Muscle layer of colon (tissue), 2 donors: ENCODE measurements around the gene RTN4R.
"Not testable (repeated sequence)": the region's sequence is repeated elsewhere in the genome, so short reads cannot be mapped to it uniquely, and the experiment has no call there.

Experiments used
- H3K27ac ChIP-seq: one replicate; pipeline ENCODE4 v1.7.0; 2013; ENCODE audit warnings: low read depth, mild to moderate bottlenecking, low read length, moderate library complexity
- H3K27me3 ChIP-seq, 2 donors: one replicate each; pipeline ENCODE4 v1.7.0; 2013; ENCODE audit warnings: low read length in 2 of 2, mild to moderate bottlenecking in 2 of 2; ENCODE audit not compliant: insufficient read depth in 2 of 2, control insufficient read depth in 1 of 2
- H3K36me3 ChIP-seq: one replicate; pipeline ENCODE4 v1.7.0; 2013; ENCODE audit warnings: mild to moderate bottlenecking, low read length; ENCODE audit not compliant: insufficient read depth
- H3K4me1 ChIP-seq: one replicate; pipeline ENCODE4 v1.7.0; 2013; ENCODE audit warnings: mild to moderate bottlenecking, low read length; ENCODE audit not compliant: insufficient read depth
- H3K4me3 ChIP-seq, 2 donors: one replicate each; pipeline ENCODE4 v1.7.0; 2013; ENCODE audit warnings: low read length in 2 of 2, low read depth in 1 of 2, mild to moderate bottlenecking in 1 of 2, moderate library complexity in 1 of 2
- H3K9ac ChIP-seq: one replicate; pipeline ENCODE4 v1.7.0; 2013; ENCODE audit warnings: low read length
- H3K9me3 ChIP-seq: one replicate; pipeline ENCODE4 v1.7.0; 2013; ENCODE audit warnings: mild to moderate bottlenecking, low read length
- donor health status: abdominal sarcoma.
- donor health status: Adenocarcinoma of cecum.

Gene RTN4R

DNA sequence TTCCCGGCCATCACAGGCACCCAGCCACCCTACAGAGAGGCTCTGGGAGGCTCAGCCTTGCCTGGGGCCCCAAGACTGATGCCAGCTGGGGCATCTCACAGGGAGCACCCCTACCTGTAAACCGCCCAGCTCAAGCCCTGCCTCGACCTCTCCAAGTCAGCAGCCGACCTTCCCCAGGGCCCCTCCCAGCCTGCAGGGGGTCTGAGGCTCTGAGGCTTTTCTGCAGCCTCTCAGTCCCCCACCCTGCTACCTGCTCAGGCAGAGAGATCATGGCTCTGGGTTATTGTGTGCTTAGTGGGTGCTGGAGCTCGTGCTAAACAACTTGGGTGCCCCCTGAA, 23.1 kb upstream of the RTN4R start:
- no peak overlapping the region for H3K9ac ChIP-seq
- H3K4me3 ChIP-seq = no peak overlapping the region
- no peaks in the 10 kb centered on the region for H3K9me3 ChIP-seq
- H3K27me3 ChIP-seq = peaks cover 0 to 5% of the 10 kb centered on the region in 2 donors
- H3K4me1 ChIP-seq = no peaks in the 10 kb centered on the region
- no peaks in the 10 kb centered on the region for H3K36me3 ChIP-seq
- H3K27ac ChIP-seq = no peak overlapping the region

DNA sequence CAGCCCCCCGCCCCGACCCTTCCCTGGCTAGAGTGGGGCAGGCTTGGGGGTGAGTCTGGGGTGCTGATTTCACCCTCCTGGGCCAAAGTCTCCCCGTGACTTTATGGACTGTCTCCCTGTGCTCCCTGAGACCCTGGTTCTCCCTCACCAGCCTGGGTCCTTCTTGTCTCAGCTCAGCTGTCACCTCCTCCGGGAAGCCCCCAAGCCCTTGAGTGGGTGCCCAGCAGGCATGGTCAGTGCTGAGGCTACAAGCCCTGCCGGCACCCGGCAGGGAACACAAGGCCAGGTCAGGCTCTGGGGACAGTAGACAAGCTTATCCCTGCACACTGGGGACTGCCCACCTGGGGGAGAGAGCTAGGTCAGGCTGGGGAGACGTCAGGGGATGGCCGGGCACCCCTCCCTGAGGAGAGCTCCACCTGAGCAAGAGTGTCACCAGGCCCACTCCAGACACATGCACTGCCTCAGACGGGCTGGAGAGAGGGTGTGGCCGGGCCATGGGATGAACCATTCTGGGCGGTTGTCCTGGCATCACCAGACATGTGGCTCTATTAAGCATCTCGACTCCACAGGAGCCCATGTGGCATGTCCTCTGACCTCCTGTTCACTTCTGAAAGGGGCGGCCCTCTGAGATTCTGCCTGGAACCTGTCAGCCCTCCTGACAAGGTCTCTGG, 22.6 kb upstream of the RTN4R start:
- Histone ChIP-seq H3K27ac (no peak overlapping the region), H3K9ac (no peak overlapping the region), H3K36me3 (no peaks in the 10 kb centered on the region)

DNA sequence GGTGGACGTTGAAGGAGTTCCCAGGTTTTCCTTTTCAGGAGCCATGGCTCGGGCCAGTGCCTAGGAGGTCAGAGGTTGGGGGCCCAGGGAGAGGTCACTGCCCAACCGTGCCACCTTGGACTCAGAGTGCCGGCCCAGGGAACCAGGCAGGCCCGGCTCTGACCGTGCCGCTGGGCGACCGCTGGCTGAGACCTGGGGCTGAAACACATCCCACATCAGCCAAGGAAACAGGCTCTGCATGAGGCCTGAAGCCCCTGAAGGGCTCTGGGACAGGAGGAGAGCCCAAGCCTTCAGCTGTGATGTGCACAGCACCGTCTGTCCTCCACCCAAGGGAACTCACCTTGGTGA, 21.9 kb upstream of the RTN4R start:
- H3K36me3 ChIP-seq = no peaks in the 10 kb centered on the region
- H3K27me3 ChIP-seq = peaks cover 0 to 5% of the 10 kb centered on the region in 2 donors
- H3K4me3 ChIP-seq = no peak overlapping the region
- H3K27ac ChIP-seq = no peak overlapping the region
- no peaks in the 10 kb centered on the region for H3K4me1 ChIP-seq
- no peak overlapping the region for H3K9ac ChIP-seq
- H3K9me3 ChIP-seq = no peaks in the 10 kb centered on the region

More for the DNA sequence above, 22.6 kb upstream of the RTN4R start:
- H3K9me3 ChIP-seq = no peaks in the 10 kb centered on the region
- no peak overlapping the region for H3K4me3 ChIP-seq
- no peaks in the 10 kb centered on the region for H3K4me1 ChIP-seq
- H3K27me3 ChIP-seq = peaks cover 0 to 5% of the 10 kb centered on the region in 2 donors

DNA sequence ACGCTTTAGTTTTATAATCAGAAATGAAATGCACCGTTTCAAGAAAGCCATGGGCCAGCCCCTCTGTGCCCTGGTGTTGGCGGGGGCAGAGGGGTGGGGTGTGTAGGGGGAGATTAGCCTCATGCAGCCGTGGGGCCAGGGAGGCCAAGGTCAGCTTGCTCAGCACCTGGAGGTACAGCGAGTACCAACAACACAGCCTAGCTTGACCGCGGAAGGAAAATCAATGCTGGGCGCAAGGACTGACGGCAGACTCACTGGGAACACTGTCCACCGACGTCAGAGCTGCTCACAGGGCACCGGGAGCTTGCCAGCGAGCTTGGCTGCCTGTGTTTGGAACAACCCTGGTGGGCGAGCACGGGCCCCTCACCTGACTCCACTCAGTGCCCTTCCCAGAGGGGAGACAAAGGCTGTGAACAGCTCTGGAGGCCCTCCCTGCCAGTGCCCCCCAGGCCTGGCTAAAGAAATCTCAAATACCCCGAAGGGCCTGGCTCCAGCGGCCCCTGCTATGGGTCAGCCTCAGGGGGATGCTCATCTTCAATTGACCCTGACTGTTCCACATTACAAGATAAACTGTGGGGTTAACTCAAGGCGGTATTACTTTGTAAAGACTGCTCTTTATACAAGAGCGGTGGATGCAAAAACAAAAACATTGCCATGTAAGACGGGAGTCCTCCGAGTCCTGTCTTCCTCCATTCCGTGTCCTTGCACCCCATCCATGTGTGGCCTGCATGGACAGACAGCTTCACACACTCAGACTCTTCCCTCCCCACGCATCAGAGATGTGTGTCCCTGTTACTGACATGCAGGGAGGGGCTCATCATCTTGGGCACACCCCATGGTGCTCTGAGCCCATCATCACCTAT, 21.3 kb upstream of the RTN4R start:
- not testable (repeated sequence) for H3K27ac ChIP-seq, H3K27me3 ChIP-seq, H3K4me3 ChIP-seq, H3K4me1 ChIP-seq, H3K9ac ChIP-seq, H3K36me3 ChIP-seq, H3K9me3 ChIP-seq

DNA sequence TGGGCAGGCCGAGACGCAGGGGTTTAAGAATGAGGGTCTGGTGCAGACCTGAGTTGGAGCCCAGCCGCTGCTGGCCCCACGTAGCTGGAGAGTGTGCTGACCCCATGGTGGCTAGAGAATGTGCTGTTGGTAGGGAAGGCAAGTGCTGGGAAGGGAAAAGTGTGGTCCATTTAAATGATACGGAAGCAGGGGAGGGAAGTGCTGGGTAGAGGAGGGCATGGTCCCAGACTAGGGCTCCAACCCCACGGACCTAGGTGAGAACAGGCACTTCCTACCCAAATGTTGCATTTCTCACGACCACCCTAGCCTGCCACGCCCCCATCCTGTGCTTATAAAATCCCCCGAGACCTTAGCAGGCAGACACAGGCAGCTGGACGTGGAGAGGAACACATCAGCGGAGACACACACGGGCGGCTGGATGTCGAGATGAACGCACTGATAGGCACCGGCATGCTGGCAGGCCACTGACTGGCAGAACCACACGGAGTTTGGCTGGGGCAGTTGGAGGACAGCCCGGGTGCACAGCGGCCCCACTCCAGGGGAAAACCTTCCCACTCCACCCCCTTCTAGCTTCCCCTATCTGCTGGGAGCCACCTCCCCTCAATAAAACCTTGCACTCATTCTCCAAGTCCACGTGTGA, 18.8 kb upstream of the RTN4R start:
- H3K9me3 ChIP-seq, H3K27ac ChIP-seq, H3K9ac ChIP-seq, H3K27me3 ChIP-seq, H3K4me1 ChIP-seq, H3K4me3 ChIP-seq, H3K36me3 ChIP-seq: not testable (repeated sequence)

DNA sequence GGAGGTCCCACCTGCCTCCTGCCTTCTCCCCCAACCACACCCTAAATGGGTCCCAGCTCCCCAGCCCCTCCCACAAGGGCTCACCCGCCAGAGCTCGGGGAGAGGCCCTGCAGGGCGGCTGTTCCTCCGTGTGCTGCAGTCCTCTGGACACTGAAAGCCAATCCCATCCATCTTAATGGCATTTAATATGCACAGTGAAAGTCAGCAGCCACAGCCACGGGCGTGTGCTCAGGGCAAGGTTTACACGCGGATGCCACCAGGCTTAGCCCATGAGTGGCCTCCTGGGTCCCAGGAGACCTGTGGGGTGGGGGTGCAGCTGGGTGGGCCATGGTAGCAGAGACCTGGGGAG, 18.2 kb upstream of the RTN4R start:
- not testable (repeated sequence) for H3K4me1 ChIP-seq, H3K4me3 ChIP-seq, H3K27ac ChIP-seq, H3K9me3 ChIP-seq, H3K36me3 ChIP-seq, H3K9ac ChIP-seq, H3K27me3 ChIP-seq

DNA sequence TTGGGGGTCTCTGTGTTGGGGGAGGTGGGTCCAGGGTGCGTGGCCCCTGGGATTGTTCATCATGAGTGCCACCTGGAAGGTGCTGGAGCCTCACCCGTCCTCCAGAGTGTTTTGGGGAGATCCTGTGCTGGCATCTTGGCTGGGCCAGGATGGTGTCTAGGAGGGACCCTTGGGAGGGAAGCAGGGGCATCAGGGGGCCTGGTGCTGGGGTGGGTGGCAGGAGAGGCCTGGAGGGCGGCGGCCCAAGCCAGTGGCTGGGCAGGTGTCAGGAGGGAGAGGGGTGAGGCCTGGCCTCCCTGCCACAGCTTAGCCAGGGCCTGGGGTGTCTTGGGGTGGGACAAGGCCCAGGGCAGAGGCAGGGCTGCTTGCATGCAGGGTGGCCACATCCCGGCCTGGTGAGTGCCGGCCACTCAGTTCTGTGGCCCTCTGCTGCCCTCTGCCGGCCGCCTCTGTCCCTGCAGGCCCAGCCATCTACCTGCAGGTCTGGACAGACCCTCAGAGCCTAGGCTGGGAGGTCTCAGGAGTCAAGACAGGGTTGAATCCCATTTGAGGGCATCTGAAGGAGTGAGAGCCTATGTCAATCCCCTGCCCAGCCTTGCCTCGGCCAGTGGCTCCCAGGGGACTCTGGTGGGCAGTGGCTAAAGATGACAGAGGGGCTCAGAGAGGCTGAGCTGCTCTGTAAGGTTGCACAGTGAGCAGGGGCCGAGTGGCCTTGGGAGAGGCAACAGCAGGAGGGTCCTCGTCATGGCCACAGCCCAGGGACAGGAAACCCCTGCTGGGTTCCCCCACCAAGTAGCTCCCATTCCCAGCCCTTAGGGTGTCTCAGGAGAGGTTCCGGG, 17.6 kb upstream of the RTN4R start:
- H3K9ac ChIP-seq, H3K9me3 ChIP-seq, H3K4me1 ChIP-seq, H3K27me3 ChIP-seq, H3K4me3 ChIP-seq, H3K36me3 ChIP-seq, H3K27ac ChIP-seq: not testable (repeated sequence)

DNA sequence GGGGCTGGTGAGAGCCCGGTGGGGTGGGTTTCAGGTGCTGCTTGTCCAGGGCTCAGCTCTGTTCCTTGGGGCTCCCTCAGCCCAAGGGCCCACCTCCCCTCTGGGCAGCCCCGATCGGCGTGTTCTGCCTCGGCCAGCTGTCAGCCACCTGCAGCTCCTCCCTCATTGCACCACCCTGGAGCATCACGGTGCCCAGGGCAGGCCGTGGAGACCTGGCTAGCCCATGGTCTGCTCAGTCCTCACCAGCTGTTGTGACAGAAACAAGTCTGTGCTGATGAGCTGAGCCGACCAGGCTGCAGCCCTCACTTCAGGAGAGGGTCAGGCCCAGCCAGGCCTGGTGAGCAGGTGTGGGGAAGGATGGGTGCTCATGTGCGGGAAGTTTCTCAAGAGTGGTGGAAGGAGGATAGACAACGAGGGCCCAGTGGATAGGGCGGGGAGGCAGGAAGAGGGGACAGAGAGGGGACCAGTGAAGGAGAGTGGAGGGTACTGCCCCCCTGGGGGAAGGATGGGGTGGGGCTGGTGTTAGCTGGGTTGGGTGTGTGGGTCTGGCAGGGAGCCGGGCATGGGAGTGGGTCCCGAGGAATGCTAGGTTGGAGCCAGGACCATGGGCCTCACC, 16.5 kb upstream of the RTN4R start:
- no peaks in the 10 kb centered on the region for H3K9me3 ChIP-seq
- no peak overlapping the region for H3K9ac ChIP-seq
- no peaks in the 10 kb centered on the region for H3K4me1 ChIP-seq
- H3K4me3 ChIP-seq = no peak overlapping the region
- no peaks in the 10 kb centered on the region for H3K36me3 ChIP-seq
- H3K27me3 ChIP-seq = no peaks in the 10 kb centered on the region
- H3K27ac ChIP-seq = no peak overlapping the region

DNA sequence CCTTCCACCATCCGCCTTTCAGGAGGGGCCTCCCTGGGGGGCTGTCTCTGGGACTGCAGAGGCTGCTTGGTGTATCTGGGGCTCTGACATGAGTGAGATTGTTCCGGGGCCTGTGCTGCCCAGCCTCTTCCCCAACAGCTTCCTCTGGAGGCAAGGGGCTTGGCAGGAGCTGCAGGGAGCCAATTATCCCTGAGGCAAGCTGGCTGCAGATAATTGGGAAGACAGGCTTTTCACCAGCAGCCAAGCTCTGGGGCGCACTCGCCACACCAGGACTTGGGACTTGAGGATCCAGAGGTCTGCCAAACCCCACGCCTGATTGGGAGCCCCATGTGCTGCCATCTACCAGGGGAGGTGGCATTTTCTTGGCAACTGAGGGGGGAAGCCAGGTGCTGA, 15.6 kb upstream of the RTN4R start:
- no peak overlapping the region for H3K27ac ChIP-seq
- H3K9ac ChIP-seq = no peak overlapping the region
- no peaks in the 10 kb centered on the region for H3K27me3 ChIP-seq
- no peaks in the 10 kb centered on the region for H3K4me1 ChIP-seq
- no peaks in the 10 kb centered on the region for H3K9me3 ChIP-seq
- H3K36me3 ChIP-seq = no peaks in the 10 kb centered on the region
- H3K4me3 ChIP-seq = no peak overlapping the region

DNA sequence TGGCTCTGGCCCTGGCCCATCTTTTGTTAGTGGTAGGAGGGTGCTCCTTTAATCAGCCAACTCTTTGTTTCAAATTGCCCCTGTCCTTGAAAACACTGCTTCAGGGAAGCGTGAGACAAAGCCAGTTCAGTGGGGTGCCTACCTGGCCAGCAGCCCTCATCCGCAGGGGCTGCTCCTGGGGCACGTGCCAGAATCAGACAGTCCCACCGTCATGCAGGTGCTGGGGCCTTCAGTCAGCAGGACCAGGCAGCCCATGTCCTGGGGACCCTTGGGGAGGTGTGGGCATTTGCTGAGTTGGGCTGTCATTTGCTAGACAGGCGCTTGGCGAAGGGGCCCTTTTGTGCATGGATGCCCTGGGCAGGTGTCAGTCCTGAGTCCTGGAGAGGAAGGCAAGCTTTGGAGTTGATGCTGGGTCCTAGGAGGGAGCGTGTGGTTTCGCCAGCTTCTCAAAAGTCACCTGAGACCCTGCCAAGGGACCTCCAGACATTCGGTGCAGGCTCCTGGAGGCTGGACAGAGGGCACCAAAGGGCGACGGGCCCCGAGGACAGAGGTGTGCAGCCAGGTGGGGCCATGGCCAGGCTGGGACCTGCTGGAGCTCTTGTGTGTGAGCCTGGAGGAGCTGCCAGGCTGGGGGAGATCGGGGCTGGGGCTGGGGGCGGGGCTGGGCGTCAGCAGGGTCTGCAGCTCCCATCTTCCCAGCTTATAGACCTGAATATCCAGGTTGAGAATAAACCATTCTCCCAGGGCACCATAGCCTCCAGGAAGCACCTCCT, 15.0 kb upstream of the RTN4R start:
- H3K36me3 ChIP-seq = no peaks in the 10 kb centered on the region
- no peak overlapping the region for H3K4me3 ChIP-seq
- H3K27me3 ChIP-seq = no peaks in the 10 kb centered on the region
- no peaks in the 10 kb centered on the region for H3K4me1 ChIP-seq
- no peak overlapping the region for H3K27ac ChIP-seq
- H3K9ac ChIP-seq = no peak overlapping the region
- H3K9me3 ChIP-seq = no peaks in the 10 kb centered on the region
